Pancreas (tissue), 10 donors: Measurements from ENCODE around the gene SORCS2. TPM values are rescaled to one million over a fixed set of nuclear protein-coding genes. Genes with fewer than 3 reads are reported as not detected.
A peak's percentile ranks its signal among the peaks of the same experiment; 100 is the strongest.

ENCODE experiments used
- ATAC-seq, 4 donors: fragments of 200-7000 bp; cut with Tn5 transposase; one replicate each; pipeline versions ENCODE4 v1.8.0 to v1.9.1; 2020; ENCODE audit warnings: mild to moderate bottlenecking in 4 of 4, moderate library complexity in 4 of 4
- DNase-seq, 6 donors: peaks; one replicate each; pipeline ENCODE4 v3.0.0-alpha.2; 2020
- FAIRE-seq: peaks from 2 replicates; lab custom pipeline; 2012; peaks lifted over from hg19 to GRCh38; lab: Jason Lieb, UNC
- H3K27ac ChIP-seq, 4 donors: fragments of 200-600 bp; sonication (generic); 1 replicate in 3 of 4; 2 replicates in 1 of 4; pipeline versions ENCODE4 v1.5.0 to v1.8.0; 2020
- H3K27me3 ChIP-seq, 4 donors: fragments of 200-600 bp; one replicate each; pipeline ENCODE4 v1.8.0; 2021
- H3K36me3 ChIP-seq, 3 donors: fragments of 200-600 bp; sonication (generic) in 1 of 3; one replicate each; pipeline versions ENCODE4 v1.5.0 to v1.8.0; 2020 to 2021
- H3K4me1 ChIP-seq, 3 donors: fragments of 200-600 bp; one replicate each; pipeline ENCODE4 v1.8.0; 2021
- H3K4me3 ChIP-seq, 4 donors: fragments of 200-600 bp; sonication (generic) in 2 of 4; one replicate each; pipeline versions ENCODE4 v1.5.0 to v1.8.0; 2020 to 2021
- H3K9me3 ChIP-seq, 4 donors: fragments of 200-600 bp; one replicate each; pipeline ENCODE4 v1.8.0; 2021
- WGBS, 2 donors: extraction: QIAGEN DNeasy Blood & Tissue Kit; methylation state at CpG; one replicate each; pipeline ENCODE4 v1.1.7; 2013; 5-methylcytosine and 5-hydroxymethylcytosine counted together
- intact Hi-C, 3 donors: fragments of 100-400 bp; cut with DNase I; formaldehyde crosslinking; loops; one replicate each; pipeline versions ENCODE4 v1.11.1 to v1.14.2; 2022
- polyA plus RNA-seq, 2 donors: library from polyadenylated mRNA; stranded (reverse); fragments of 200-250 nt; gene quantifications; one replicate each; pipeline ENCODE4 v1.2.3, GENCODE V29; 2013
- total RNA-seq, 6 donors: library from RNA; stranded (reverse); fragmentation: NEBNext Ultra II Directional in 4 of 6; extraction: Animal tissue kit (Norgen Biotek cat#: 25700) in 4 of 6; gene quantifications; one replicate each; pipeline versions ENCODE4 v1.2.1 to v1.2.4, GENCODE V29; 2021 to 2023
- TF ChIP-seq, protein P1 (sequence below), 4 donors: fragments of 200-600 bp; sonication (generic) in 3 of 4; IDR thresholded peaks; one replicate each; pipeline versions ENCODE4 v1.5.0 to v1.8.0; 2021; ENCODE audit warnings: antibody characterized with exemption in 4 of 4
- donor health status: healthy with polysubstance abuse.
- donor health status: DM: no; HTN: no; CAD: no; lungs with moderate emphysema.
- donor health status: DM: no; HTN: no; CAD: no.
- donor health status: control.
- donor health status: control.
- donor health status: Bipolar disorder and iron deficiency.
- donor health status: DM: yes; HTN: yes; CAD: no.
- donor health status: DM: no; HTN: no; CAD: no.
- donor health status: DM: no; HTN: no; CAD: no.
- donor health status: DM: yes; HTN: yes; CAD: no.

SORCS2 gene
- total and polyA plus RNA-seq, 8 donors: 0.14 to 1.7 (median 0.42) TPM

DNA sequence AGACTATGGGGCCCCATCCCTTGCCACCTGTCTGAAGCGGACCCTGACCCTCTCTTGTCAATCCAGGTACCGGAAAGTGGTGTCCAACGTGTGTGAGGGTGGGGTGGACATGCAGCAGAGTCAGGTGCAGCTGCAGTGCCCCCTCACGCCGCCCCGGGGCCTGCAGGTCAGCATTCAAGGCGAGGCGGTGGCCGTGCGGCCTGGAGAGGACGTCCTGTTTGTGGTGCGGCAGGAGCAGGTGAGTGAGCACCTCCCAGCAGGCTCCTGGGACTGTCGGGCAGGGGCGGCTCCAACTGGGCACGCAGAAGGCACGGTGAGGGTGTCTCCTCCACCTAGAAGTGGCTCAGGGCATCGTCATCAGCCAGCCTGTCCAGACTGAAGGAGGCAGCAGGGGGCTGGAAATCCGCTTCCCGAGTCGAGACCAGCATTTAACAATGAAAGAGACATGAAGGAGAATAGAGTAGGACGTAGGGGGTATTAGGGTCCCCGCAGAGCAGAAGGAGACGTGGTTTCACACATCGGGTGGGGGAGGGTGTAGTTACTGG is 525.7 kb downstream of the SORCS2 start:
- no peak overlapping the region for H3K4me3 ChIP-seq
- no peak for ATAC-seq
- H3K27ac ChIP-seq: no peak overlapping the region
- no peaks in the 10 kb centered on the region for H3K4me1 ChIP-seq
- peaks cover 0 to 6% (median 3%) of the 10 kb centered on the region in 4 donors for H3K27me3 ChIP-seq
- no peaks in the 10 kb centered on the region for H3K9me3 ChIP-seq
- TF ChIP-seq, protein P1, sequence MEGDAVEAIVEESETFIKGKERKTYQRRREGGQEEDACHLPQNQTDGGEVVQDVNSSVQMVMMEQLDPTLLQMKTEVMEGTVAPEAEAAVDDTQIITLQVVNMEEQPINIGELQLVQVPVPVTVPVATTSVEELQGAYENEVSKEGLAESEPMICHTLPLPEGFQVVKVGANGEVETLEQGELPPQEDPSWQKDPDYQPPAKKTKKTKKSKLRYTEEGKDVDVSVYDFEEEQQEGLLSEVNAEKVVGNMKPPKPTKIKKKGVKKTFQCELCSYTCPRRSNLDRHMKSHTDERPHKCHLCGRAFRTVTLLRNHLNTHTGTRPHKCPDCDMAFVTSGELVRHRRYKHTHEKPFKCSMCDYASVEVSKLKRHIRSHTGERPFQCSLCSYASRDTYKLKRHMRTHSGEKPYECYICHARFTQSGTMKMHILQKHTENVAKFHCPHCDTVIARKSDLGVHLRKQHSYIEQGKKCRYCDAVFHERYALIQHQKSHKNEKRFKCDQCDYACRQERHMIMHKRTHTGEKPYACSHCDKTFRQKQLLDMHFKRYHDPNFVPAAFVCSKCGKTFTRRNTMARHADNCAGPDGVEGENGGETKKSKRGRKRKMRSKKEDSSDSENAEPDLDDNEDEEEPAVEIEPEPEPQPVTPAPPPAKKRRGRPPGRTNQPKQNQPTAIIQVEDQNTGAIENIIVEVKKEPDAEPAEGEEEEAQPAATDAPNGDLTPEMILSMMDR (IDR thresholded peaks at IDR 0.05): no peak
- intact Hi-C loops: loop anchor here in 1 of 3 donors (10.0 kb wide), 1 partner anchor 523 kb away; the partner anchor contains the start of gene SORCS2
- 56 to 59% methylated on average over 23 to 24 of the region's 24 CpGs for whole genome bisulfite sequencing, 2 donors
- H3K36me3 ChIP-seq: no peaks in the 10 kb centered on the region
- DNase-seq: no peak
- FAIRE-seq: no peak

GRCh38 chr4:7719354-7720174 is 527.2 kb downstream of the SORCS2 start:
- H3K27me3 ChIP-seq: peaks cover 0 to 6% (median 3%) of the 10 kb centered on the region in 4 donors
- no peaks in the 10 kb centered on the region for H3K36me3 ChIP-seq
- no peaks in the 10 kb centered on the region for H3K9me3 ChIP-seq
- no peak overlapping the region for H3K4me3 ChIP-seq
- FAIRE-seq: no peak
- peak; percentile 46 to 83 (median 78) for ATAC-seq
- no peaks in the 10 kb centered on the region for H3K4me1 ChIP-seq
- peak in 5 of 6 donors; percentile 22 to 87 (median 57) for DNase-seq
- intact Hi-C loops: loop anchor here in 2 of 3 donors (5.0 to 10.0 kb wide), 2 partner anchors 522 to 525 kb away; partner anchors contain the start of gene SORCS2 (in 1 of the 2)
- WGBS, 2 donors: 19 to 20% methylated on average over 33 of the region's 33 CpGs
- TF ChIP-seq, protein P1 (IDR thresholded peaks at IDR 0.05): peak; percentile 66 to 84 (median 74)
- H3K27ac ChIP-seq: no peak overlapping the region

DNA sequence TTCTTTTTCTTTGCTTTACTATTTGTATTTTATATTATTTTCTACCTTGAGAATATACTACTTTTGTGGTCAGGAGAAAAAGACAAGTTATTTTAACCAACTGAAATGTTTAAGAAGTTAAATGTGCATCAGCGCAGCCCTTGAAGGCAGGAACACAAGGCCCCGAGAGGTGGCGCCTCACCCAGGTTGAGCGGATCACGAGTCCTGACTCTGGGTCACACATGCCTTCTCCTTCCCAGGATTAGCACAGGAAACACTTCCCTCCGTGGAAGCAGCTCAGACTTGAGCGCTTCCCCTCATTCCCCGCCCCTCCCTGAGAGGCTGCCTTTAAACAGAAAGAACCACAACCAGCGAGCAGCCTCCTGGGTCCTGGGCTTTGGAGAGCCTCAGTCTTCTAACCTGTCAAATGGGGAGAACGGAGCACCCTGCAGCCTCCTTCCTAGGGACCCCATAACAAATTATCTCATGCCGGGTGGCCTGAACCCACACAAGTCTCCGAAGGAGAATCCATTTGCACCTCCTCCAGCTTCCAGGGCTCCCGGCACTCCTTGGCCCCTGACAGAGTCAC is 529.7 kb downstream of the SORCS2 start:
- no peaks in the 10 kb centered on the region for H3K9me3 ChIP-seq
- no peak for DNase-seq
- no peak overlapping the region for H3K27ac ChIP-seq
- no peak for ATAC-seq
- intact Hi-C loops: loop anchor here in 1 of 3 donors (5.0 kb wide), 1 partner anchor 525 kb away; no protein-coding TSS in a partner anchor
- no peak for FAIRE-seq
- H3K4me1 ChIP-seq: no peaks in the 10 kb centered on the region
- peaks cover 0 to 6% (median 3%) of the 10 kb centered on the region in 4 donors for H3K27me3 ChIP-seq
- 52 to 57% methylated on average over 13 of the region's 13 CpGs for WGBS, 2 donors
- no peak overlapping the region for H3K4me3 ChIP-seq
- no peaks in the 10 kb centered on the region for H3K36me3 ChIP-seq
- TF ChIP-seq, protein P1 (IDR thresholded peaks at IDR 0.05): no peak

DNA sequence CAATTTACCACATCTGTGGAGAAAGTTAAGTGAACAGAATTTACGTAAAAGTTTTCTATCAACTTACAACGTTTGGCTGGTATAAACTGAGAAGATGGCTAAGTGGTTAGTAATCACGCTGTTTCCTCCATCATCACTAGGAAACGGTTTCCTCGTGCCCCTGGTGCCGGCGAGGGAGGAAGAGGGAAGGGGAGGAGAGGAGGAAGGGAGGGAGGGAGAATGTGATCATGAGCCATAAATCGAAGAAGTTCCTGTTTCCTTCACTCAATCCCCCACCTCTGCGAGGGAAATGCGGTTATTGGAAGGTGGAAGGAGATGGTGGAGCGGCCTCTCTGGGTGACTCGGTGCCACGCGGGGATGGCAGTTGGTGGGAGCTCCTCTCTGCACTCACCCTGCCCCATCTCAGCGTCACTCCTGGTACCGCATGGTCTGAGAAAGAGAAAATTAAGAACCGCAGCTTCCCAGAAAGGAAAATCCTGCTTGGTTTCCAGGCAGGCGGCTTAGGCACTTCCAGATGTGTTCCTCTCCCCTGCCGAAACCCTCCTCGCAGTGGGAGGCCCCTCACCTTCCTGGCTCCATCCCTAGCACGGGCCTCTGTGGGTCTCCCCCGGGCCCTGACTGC is 530.5 kb downstream of the SORCS2 start:
- Histone ChIP-seq H3K27ac (no peak overlapping the region), H3K27me3 (peaks cover 0 to 6% (median 3%) of the 10 kb centered on the region in 4 donors), H3K4me3 (no peak overlapping the region), H3K36me3 (no peaks in the 10 kb centered on the region), H3K4me1 (no peaks in the 10 kb centered on the region), H3K9me3 (no peaks in the 10 kb centered on the region)
- ATAC-seq (no peak), FAIRE-seq (no peak), DNase-seq (no peak)
- 55% methylated on average over 22 of the region's 22 CpGs for WGBS, 2 donors
- intact Hi-C loops: loop anchor here in 1 of 3 donors (5.0 kb wide), 1 partner anchor 526 kb away; no protein-coding TSS in a partner anchor
- TF ChIP-seq, protein P1 (IDR thresholded peaks at IDR 0.05): no peak
